NT2/D1 (cell line): ENCODE results near the gene PTPRN2.

ENCODE experiments used
- YY1 ChIP-seq: IDR thresholded peaks from 2 replicates; pipeline ENCODE4 v1.6.1; 2011; ENCODE audit not compliant: insufficient read length, insufficient read depth
- ZNF274 ChIP-seq: IDR thresholded peaks from 2 replicates; pipeline ENCODE4 v1.6.1; 2011; ENCODE audit warnings: mild to moderate bottlenecking, low read depth, low read length

GRCh38 chr7:158463317-158463716 lies 124.3 kb downstream of the PTPRN2 start:
- TF ChIP-seq YY1 (no peak), ZNF274 (no peak)
